GM12872 (cell line): Measurements from ENCODE around the gene SQOR.

Source experiments
- TF ChIP-seq, protein P1 (sequence below): IDR thresholded peaks from 3 replicates; pipeline ENCODE4 v1.5.1; 2011; ENCODE audit warnings: low read depth, mild to moderate bottlenecking, low read length, moderate library complexity; ENCODE audit not compliant: insufficient read depth

The SQOR gene

DNA sequence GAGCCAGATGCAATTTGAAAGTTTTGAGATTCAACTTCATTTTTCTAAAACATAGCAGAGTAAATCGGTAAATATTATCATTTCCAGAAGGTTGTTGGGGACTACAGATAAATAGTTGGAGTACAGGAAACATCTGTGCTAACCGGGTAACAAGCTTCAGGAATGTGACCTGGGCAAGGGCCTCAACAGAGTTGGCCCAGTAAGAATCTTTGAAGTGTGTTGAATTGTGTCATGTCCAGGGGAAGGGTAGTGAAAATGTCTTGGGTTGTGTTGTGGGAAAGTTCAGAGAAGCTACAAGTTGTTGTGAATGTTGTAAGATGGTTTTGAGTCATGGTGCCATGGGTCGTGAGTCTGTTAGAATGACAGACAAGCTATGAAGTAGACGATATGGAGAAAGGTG lies 35.7 kb downstream of the SQOR start:
- TF ChIP-seq, protein P1, sequence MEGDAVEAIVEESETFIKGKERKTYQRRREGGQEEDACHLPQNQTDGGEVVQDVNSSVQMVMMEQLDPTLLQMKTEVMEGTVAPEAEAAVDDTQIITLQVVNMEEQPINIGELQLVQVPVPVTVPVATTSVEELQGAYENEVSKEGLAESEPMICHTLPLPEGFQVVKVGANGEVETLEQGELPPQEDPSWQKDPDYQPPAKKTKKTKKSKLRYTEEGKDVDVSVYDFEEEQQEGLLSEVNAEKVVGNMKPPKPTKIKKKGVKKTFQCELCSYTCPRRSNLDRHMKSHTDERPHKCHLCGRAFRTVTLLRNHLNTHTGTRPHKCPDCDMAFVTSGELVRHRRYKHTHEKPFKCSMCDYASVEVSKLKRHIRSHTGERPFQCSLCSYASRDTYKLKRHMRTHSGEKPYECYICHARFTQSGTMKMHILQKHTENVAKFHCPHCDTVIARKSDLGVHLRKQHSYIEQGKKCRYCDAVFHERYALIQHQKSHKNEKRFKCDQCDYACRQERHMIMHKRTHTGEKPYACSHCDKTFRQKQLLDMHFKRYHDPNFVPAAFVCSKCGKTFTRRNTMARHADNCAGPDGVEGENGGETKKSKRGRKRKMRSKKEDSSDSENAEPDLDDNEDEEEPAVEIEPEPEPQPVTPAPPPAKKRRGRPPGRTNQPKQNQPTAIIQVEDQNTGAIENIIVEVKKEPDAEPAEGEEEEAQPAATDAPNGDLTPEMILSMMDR, result no peak

DNA sequence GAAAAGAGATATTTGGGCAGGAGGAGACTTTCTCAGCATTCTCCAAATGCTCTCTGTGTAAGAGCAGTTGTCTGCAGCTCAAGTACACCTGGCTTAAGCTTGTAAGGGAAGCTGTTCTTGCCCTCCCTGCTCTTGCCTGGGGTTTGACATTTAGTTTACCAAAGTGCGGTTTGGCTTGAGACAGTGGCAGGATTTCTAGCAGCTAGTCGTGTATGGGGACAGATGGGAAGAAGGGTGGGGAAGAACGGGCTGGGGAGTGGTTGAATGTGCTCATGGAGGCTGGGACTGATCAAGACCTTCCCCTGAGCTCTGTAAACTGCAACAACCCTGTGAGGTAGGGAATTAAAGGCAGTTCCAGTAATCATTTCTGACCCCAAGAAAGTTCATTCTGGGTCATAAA lies 39.8 kb downstream of the SQOR start:
- TF ChIP-seq, protein P1, result no peak

DNA sequence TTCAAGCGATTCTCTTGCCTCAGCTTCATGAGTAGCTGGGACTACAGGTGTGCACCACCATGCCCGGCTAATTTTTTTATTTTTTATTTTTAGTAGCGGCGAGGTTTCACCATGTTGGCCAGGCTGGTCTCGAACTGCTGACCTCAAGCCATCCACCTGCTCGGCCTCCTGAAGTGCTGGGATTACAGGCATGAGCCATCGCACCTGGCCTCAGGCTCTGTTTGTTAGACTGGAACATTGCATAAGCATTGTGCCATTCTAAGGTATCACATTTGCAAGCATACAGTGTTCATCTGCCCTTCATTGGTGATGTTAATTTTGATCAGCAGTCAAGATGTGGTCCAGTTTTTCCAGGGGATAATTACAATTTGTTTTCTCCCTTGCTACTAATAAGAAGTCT lies 43.0 kb downstream of the SQOR start:
- TF ChIP-seq, protein P1, result no peak

DNA sequence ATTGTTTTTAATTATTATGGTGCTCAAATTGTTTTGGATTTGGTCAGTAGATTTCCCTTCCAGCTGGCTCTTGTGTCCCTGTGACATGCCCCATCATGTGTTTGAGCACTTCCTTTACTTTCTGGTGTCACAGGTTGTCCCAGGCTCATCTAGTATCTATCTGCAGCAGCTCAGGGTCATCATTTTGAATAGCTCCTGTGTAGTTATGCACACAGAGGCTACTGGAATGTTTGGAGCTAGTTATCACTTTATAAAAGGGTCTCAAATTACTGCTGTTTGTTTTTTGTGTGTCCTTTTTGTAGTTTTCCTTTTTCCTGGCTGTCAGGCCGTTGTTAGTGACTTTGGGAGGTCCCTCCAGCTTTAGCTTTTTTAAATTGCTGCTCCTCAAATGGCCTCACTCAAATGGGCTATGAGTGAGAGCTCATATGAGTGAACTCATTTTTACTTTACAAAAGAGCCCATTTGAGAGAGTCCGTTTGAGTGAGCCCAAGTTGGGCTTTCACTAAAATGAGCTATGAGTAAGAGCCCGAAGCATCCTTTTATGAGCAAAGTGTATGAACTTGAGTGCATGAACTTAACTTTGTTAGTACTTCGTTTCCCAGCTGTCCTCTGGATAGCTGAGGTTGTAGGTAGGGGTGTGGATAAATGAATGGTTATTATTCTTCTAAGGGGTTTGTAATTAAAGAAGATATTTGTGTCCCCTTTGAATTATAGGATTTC lies 43.8 kb downstream of the SQOR start:
- TF ChIP-seq, protein P1, result no peak

DNA sequence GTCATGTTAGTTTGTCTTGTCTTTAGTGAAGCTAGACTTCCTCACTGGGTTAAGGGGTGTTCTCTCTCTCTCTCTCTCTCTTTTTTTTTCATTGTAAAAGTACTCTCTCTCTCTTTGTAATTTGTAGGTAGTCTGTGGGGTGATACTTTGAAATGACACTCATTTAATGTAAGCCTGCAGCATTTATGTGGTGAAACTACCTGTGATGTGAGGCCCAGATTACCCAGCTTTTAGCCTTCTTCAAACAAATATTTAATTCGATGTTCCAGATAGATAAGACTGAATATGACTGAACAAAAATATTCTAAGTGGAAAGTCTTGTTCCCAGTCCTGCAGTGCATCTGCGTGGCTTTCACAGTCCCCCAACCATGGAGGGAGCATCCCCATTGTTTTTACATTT lies 49.7 kb downstream of the SQOR start:
- TF ChIP-seq, protein P1, result no peak

DNA sequence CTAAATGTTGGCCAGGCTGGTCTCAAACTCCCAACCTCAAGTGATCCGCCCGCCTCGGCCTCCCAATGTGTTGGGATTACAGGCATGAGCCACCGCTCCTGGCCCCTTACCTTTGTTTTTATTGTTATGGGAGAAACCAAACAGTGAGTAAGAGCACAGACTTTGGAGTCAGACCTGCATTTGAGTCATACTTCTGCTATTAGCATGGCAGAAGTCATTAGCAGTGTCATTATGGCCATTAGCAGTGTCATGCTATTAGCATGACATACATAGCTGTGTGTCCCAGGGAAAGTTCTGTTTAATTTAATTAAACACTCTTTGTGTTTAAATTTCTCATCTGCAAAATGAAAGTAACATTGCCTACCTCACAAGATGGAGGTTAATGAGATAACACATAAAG lies 54.8 kb downstream of the SQOR start:
- TF ChIP-seq, protein P1, result no peak

DNA sequence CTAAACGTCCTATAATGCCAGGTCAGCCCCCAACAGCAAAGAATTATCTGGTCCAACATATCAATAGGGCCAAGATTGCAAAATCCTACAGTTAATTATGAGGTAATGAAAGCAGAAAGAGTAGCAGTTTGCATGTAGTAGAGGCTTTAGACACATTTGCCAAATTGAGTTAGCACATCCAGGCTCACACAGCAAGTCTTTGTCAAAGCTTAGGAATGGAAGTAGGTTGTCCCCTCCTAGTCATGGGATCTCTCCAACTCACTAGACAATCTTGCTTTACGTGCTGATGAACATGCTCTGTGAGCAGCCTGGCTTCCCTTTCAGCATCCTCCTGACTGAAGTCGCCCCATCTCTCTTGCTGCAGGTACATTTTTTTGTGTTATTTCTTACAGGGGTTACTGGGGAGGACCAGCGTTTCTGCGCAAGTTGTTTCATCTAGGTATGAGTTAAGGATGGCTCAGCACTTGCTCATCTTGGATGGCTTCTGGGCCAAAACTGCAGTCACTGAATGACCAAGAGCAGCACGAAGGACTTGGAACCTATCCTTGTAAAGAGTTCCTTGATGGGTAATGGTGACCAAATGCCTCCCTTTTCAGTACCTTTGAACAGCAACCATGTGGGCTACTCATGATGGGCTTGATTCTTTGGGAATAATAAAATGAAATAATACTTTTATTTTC lies 55.9 kb downstream of the SQOR start:
- TF ChIP-seq, protein P1, result no peak
